ENCODE data around the gene UGT1A8. TPM values are rescaled to one million over a fixed set of nuclear protein-coding genes. Genes with fewer than 3 reads are reported as not detected.

The UGT1A8 gene
- total and polyA plus RNA-seq, 2 experiments from 2014 or later: 0.10 TPM; not detected in 1

- Histone ChIP-seq H3K27ac (no peak overlapping the region), H2AFZ (no peak overlapping the region), H3K79me2 (no peaks in the 10 kb centered on the region), H3K4me1 (ENCODE audit: insufficient read depth) (peaks cover 10% of the 10 kb centered on the region), H3K4me3 (no peak overlapping the region), H3K4me2 (no peak overlapping the region), H3K9me2 (replicated peaks; ENCODE audit: insufficient read depth) (no peaks in the 10 kb centered on the region), H3K36me3 (replicated peaks; ENCODE audit: insufficient read depth, low read depth) (no peaks in the 10 kb centered on the region), H3K9me3 (ENCODE audit: low read depth) (no peaks in the 10 kb centered on the region), H3K27me3 (no peaks in the 10 kb centered on the region), H4K20me1 (ENCODE audit: insufficient read depth, poor library complexity, severe bottlenecking) (no peaks in the 10 kb centered on the region)
- WGBS (ENCODE audit: low lambda C conversion rate, missing lambda C conversion rate): 85% methylated on average over 3 of the region's 3 CpGs
- no peak for DNase-seq (ENCODE audit: low spot score)
- no peak for TF ChIP-seq EZH2 (IDR thresholded peaks at IDR 0.05; ENCODE audit: borderline replicate concordance)
Measured at GRCh38 chr2:233821196-233821595, 203.8 kb downstream of the UGT1A8 start.

GRCh38 chr2:233821709-233822100 lies 204.3 kb downstream of the UGT1A8 start:
- no peak for DNase-seq (ENCODE audit: low spot score)
- no peaks in the 10 kb centered on the region for H3K36me3 ChIP-seq (replicated peaks; ENCODE audit: insufficient read depth, low read depth)

GRCh38 chr2:233822101-233822771 lies 204.8 kb downstream of the UGT1A8 start:
- Histone ChIP-seq H3K27me3 (no peaks in the 10 kb centered on the region), H3K4me3 (no peak overlapping the region), H3K79me2 (no peaks in the 10 kb centered on the region), H3K4me2 (no peak overlapping the region), H3K9me2 (replicated peaks; ENCODE audit: insufficient read depth) (no peaks in the 10 kb centered on the region), H3K36me3 (replicated peaks; ENCODE audit: insufficient read depth, low read depth) (no peaks in the 10 kb centered on the region), H4K20me1 (ENCODE audit: insufficient read depth, poor library complexity, severe bottlenecking) (no peaks in the 10 kb centered on the region), H2AFZ (no peak overlapping the region), H3K4me1 (ENCODE audit: insufficient read depth) (peaks cover 6% of the 10 kb centered on the region), H3K27ac (no peak overlapping the region), H3K9me3 (ENCODE audit: low read depth) (no peaks in the 10 kb centered on the region)
- 94% methylated on average over 21 of the region's 21 CpGs for WGBS (ENCODE audit: low lambda C conversion rate, missing lambda C conversion rate)
- TF ChIP-seq CTCF (IDR thresholded peaks at IDR 0.05; ENCODE audit: poor library complexity) (no peak), EZH2 (IDR thresholded peaks at IDR 0.05; ENCODE audit: borderline replicate concordance) (no peak), EZH2phosphoT487 (IDR thresholded peaks at IDR 0.05; ENCODE audit: low read depth, severe bottlenecking, unreplicated experiment) (no peak)
- DNase-seq (ENCODE audit: low spot score): no peak

More at GRCh38 chr2:233821709-233822100, 204.3 kb downstream of the UGT1A8 start:
- Histone ChIP-seq H4K20me1 (ENCODE audit: insufficient read depth, poor library complexity, severe bottlenecking) (no peaks in the 10 kb centered on the region), H3K4me1 (ENCODE audit: insufficient read depth) (peaks cover 10% of the 10 kb centered on the region), H3K27me3 (no peaks in the 10 kb centered on the region), H3K4me3 (no peak overlapping the region), H3K9me2 (replicated peaks; ENCODE audit: insufficient read depth) (no peaks in the 10 kb centered on the region), H3K27ac (no peak overlapping the region), H2AFZ (no peak overlapping the region), H3K79me2 (no peaks in the 10 kb centered on the region), H3K4me2 (no peak overlapping the region), H3K9me3 (ENCODE audit: low read depth) (no peaks in the 10 kb centered on the region)
- no peak for TF ChIP-seq EZH2 (IDR thresholded peaks at IDR 0.05; ENCODE audit: borderline replicate concordance)
- 95% methylated on average over 8 of the region's 8 CpGs for WGBS (ENCODE audit: low lambda C conversion rate, missing lambda C conversion rate)

Other genes starting within 250 kb of the UGT1A8 start
- 25.9 and 28.2 TPM in 2 replicates for gene USP40, start 50.9 kb upstream of the UGT1A8 start, total RNA-seq
- 16.7 and 20.4 TPM in 2 replicates for gene USP40, start 50.9 kb upstream of the UGT1A8 start, polyA plus RNA-seq
- gene UGT1A10, start 18.8 kb downstream of the UGT1A8 start, total RNA-seq: not detected in 2 replicates
- not detected in 2 replicates for gene UGT1A10, start 18.8 kb downstream of the UGT1A8 start, polyA plus RNA-seq
- gene UGT1A9, start 54.3 kb downstream of the UGT1A8 start, total RNA-seq: 9.6 and 9.8 TPM in 2 replicates
- 2.1 and 12.6 TPM in 2 replicates for gene UGT1A9, start 54.3 kb downstream of the UGT1A8 start, polyA plus RNA-seq
- 0.07 TPM in 1 of 2 replicates, not detected in the other for gene UGT1A7, start 64.3 kb downstream of the UGT1A8 start, total RNA-seq
- gene UGT1A7, start 64.3 kb downstream of the UGT1A8 start, polyA plus RNA-seq: not detected in 2 replicates
- 3.4 and 3.6 TPM in 2 replicates for gene UGT1A6, start 75.3 kb downstream of the UGT1A8 start, total RNA-seq
- gene UGT1A6, start 75.3 kb downstream of the UGT1A8 start, polyA plus RNA-seq: 0.64 and 0.77 TPM in 2 replicates
- gene UGT1A5, start 95.3 kb downstream of the UGT1A8 start, total RNA-seq: not detected in 2 replicates
- not detected in 2 replicates for gene UGT1A5, start 95.3 kb downstream of the UGT1A8 start, polyA plus RNA-seq
- not detected in 2 replicates for gene UGT1A4, start 101.1 kb downstream of the UGT1A8 start, total RNA-seq
- not detected in 2 replicates for gene UGT1A4, start 101.1 kb downstream of the UGT1A8 start, polyA plus RNA-seq
- gene UGT1A3, start 111.4 kb downstream of the UGT1A8 start, total RNA-seq: not detected in 2 replicates
- gene UGT1A3, start 111.4 kb downstream of the UGT1A8 start, polyA plus RNA-seq: not detected in 2 replicates
- 0.53 and 0.60 TPM in 2 replicates for gene UGT1A1, start 142.6 kb downstream of the UGT1A8 start, total RNA-seq
- gene UGT1A1, start 142.6 kb downstream of the UGT1A8 start, polyA plus RNA-seq: 0.51 and 0.91 TPM in 2 replicates
- not detected in 2 replicates for gene MROH2A, start 160.7 kb downstream of the UGT1A8 start, total RNA-seq
- gene MROH2A, start 160.7 kb downstream of the UGT1A8 start, polyA plus RNA-seq: not detected in 2 replicates
- gene HJURP, start 236.9 kb downstream of the UGT1A8 start, total RNA-seq: 5.0 and 5.3 TPM in 2 replicates
- gene HJURP, start 236.9 kb downstream of the UGT1A8 start, polyA plus RNA-seq: 2.7 and 3.6 TPM in 2 replicates

All from hepatocyte (in vitro differentiated cells).